NCI-H187 treated with DMSO at 0.1 percent for 48 hours (cell line): ENCODE measurements around the gene SAFB2.

Experiments
- DNase-seq: peaks from one replicate; lab custom pipeline; 2025; lab: John Stamatoyannopoulos, UW

The SAFB2 gene

GRCh38 chr19:5579697-5580096, 42.9 kb downstream of the SAFB2 start:
- no peak for DNase-seq

- DNase-seq, result no peak
Observed at GRCh38 chr19:5579286-5579685, 43.3 kb downstream of the SAFB2 start.

- no peak for DNase-seq
Observed at GRCh38 chr19:5578097-5578846, 44.3 kb downstream of the SAFB2 start.

- no peak for DNase-seq
Observed at GRCh38 chr19:5575590-5575989, 47.0 kb downstream of the SAFB2 start.

GRCh38 chr19:5572556-5573286, 49.9 kb downstream of the SAFB2 start:
- DNase-seq, result no peak

- DNase-seq, result no peak
Observed at GRCh38 chr19:5571777-5572176, 50.8 kb downstream of the SAFB2 start.

GRCh38 chr19:5567970-5568407, 54.6 kb downstream of the SAFB2 start:
- no peak for DNase-seq

- DNase-seq, result no peak
Observed at GRCh38 chr19:5567360-5567969, 55.1 kb downstream of the SAFB2 start, which contains the start of gene TINCR. Gene TINCR, minus strand, starts transcription at chr19:5567953.

- DNase-seq, result no peak
Observed at GRCh38 chr19:5564930-5565329, 57.6 kb downstream of the SAFB2 start.

GRCh38 chr19:5563935-5564612, 58.5 kb downstream of the SAFB2 start:
- no peak for DNase-seq

- no peak for DNase-seq
Observed at GRCh38 chr19:5563008-5563431, 59.6 kb downstream of the SAFB2 start.

- no peak for DNase-seq
Observed at GRCh38 chr19:5562280-5562679, 60.3 kb downstream of the SAFB2 start.

GRCh38 chr19:5561559-5561958, 61.0 kb downstream of the SAFB2 start:
- DNase-seq, result no peak

- DNase-seq, result no peak
Observed at GRCh38 chr19:5560156-5560555, 62.4 kb downstream of the SAFB2 start.

- no peak for DNase-seq
Observed at GRCh38 chr19:5559804-5560133, 62.8 kb downstream of the SAFB2 start.

- no peak for DNase-seq
Observed at GRCh38 chr19:5558101-5558621, 64.4 kb downstream of the SAFB2 start.

GRCh38 chr19:5557691-5558090, 64.9 kb downstream of the SAFB2 start:
- DNase-seq, result no peak

- DNase-seq, result no peak
Observed at GRCh38 chr19:5554828-5555227, 67.7 kb downstream of the SAFB2 start.

GRCh38 chr19:5553892-5554291, 68.7 kb downstream of the SAFB2 start:
- DNase-seq, result no peak

GRCh38 chr19:5547881-5548280, 74.7 kb downstream of the SAFB2 start:
- DNase-seq, result no peak

GRCh38 chr19:5545984-5546383, 76.6 kb downstream of the SAFB2 start:
- no peak for DNase-seq

- no peak for DNase-seq
Observed at GRCh38 chr19:5545051-5545450, 77.5 kb downstream of the SAFB2 start.
